ENCODE measurements around the gene PRKCSH. TPM values are rescaled to one million over a fixed set of nuclear protein-coding genes. Genes with fewer than 3 reads are reported as not detected.
"Not testable (repeated sequence)": the region's sequence is repeated elsewhere in the genome, so short reads cannot be mapped to it uniquely, and the experiment has no call there.

Gene PRKCSH
- polyA plus RNA-seq, 1 of the 3 experiments (the other 2 are of a cell fraction): 502 TPM

DNA sequence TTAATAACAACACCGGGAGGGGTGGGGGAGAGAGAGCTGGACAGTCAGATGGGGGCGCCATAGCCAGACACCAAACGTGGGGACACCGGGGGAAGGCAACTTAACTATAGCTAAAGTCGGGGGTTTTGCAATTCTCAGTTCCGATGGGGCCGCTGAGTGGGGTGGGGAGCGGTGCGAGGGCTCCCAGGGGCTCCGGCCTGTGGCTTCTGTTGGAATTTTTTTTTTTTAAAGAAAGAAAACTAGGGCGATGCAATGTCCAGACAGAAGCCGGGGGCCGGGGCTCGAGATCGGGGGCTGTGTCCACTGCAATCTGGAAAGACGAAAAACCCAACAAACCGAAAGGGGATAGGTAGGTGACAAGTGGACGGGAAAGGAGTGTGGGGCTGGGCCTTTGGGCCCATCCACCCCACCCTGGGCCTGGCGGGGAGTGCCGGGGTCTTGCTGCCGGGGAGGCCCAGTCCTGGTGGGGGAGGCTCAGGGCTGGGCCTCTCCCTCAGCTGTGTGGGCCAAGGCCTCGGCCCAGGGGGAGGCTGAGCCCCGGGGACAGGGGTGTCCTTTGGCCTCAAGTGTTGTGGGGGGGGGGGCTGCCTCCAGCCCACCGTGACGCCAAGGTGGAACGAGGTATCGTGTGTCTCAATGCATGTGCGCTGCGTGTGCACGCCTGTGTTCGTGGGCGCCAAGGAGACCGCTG lies 17.3 kb downstream of the PRKCSH start:
- TF ChIP-seq IRF3 (IDR thresholded peaks at IDR 0.05; ENCODE audit: low read depth, low read length): no peak
- peak; percentile 14; the same call in 1 of the 2 replicates for TF ChIP-seq RAD21 (IDR thresholded peaks at IDR 0.05; ENCODE audit: low read length)
- TF ChIP-seq, protein P1, sequence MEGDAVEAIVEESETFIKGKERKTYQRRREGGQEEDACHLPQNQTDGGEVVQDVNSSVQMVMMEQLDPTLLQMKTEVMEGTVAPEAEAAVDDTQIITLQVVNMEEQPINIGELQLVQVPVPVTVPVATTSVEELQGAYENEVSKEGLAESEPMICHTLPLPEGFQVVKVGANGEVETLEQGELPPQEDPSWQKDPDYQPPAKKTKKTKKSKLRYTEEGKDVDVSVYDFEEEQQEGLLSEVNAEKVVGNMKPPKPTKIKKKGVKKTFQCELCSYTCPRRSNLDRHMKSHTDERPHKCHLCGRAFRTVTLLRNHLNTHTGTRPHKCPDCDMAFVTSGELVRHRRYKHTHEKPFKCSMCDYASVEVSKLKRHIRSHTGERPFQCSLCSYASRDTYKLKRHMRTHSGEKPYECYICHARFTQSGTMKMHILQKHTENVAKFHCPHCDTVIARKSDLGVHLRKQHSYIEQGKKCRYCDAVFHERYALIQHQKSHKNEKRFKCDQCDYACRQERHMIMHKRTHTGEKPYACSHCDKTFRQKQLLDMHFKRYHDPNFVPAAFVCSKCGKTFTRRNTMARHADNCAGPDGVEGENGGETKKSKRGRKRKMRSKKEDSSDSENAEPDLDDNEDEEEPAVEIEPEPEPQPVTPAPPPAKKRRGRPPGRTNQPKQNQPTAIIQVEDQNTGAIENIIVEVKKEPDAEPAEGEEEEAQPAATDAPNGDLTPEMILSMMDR (IDR thresholded peaks at IDR 0.05): peak; percentile 35
- TF ChIP-seq USF1 (IDR thresholded peaks at IDR 0.05; ENCODE audit: borderline replicate concordance, low read depth): no peak
- Histone ChIP-seq H3K9me3 (no peaks in the 10 kb centered on the region), H3K9me2 (no peaks in the 10 kb centered on the region), H4K20me1 (ENCODE audit: insufficient read depth) (no peaks in the 10 kb centered on the region), H2AFZ (ENCODE audit: low read depth) (no peak overlapping the region), H3K4me1 (ENCODE audit: control insufficient read depth in 1 of 2, insufficient read depth in 2 of 2, low read depth in 1 of 2, low read length in 1 of 2) (no peaks in the 10 kb centered on the region), H3K79me2 (ENCODE audit: insufficient read depth) (no peaks in the 10 kb centered on the region), H3K4me3 (ENCODE audit: low read depth in 2 of 2, low read length in 1 of 2) (no peak overlapping the region), H3K9ac (no peak overlapping the region), H3K27me3 (ENCODE audit: insufficient read depth) (no peaks in the 10 kb centered on the region), H3F3A (replicated peaks; ENCODE audit: insufficient read depth) (peaks cover 9% of the 10 kb centered on the region), H3K4me2 (no peak overlapping the region), H3K27ac (ENCODE audit: low read depth in 2 of 2, low read length in 1 of 2) (peak overlapping the region in 1 of 2 experiments; percentile 59; a peak in 1 of 4 replicates), H3K36me3 (replicated peaks in 1 of 2; ENCODE audit: control insufficient read depth in 1 of 2, insufficient read depth in 2 of 2, low read length in 1 of 2) (peaks cover 8 to 16% of the 10 kb centered on the region in 2 experiments)
- 92% methylated on average over 31 of the region's 33 CpGs for WGBS (ENCODE audit: low lambda C conversion rate)
- POLR2A ChIA-PET: interaction anchor here (0.6 kb wide), 1 partner anchor 36 kb away, joined by 4 read pairs; no protein-coding TSS in a partner anchor
- peak; percentile 62 for DNase-seq
- CTCF ChIA-PET: interaction anchor here (0.6 to 2.2 kb wide), 11 partner anchors 11 to 171 kb away, joined by 3 to 17 read pairs (median 4); partner anchors contain the start of gene SWSAP1

- Histone ChIP-seq H3K9me2 (no peaks in the 10 kb centered on the region), H3K4me2 (no peak overlapping the region), H3K9ac (no peak overlapping the region), H4K20me1 (ENCODE audit: insufficient read depth) (no peaks in the 10 kb centered on the region), H3K27ac (ENCODE audit: low read depth in 2 of 2, low read length in 1 of 2) (peak overlapping the region in 1 of 2 experiments; percentile 59; a peak in 1 of 4 replicates), H3K79me2 (ENCODE audit: insufficient read depth) (no peaks in the 10 kb centered on the region), H3K36me3 (replicated peaks in 1 of 2; ENCODE audit: control insufficient read depth in 1 of 2, insufficient read depth in 2 of 2, low read length in 1 of 2) (peaks cover 7 to 8% of the 10 kb centered on the region in 2 experiments), H3K4me1 (ENCODE audit: control insufficient read depth in 1 of 2, insufficient read depth in 2 of 2, low read depth in 1 of 2, low read length in 1 of 2) (no peaks in the 10 kb centered on the region), H3K4me3 (ENCODE audit: low read depth in 2 of 2, low read length in 1 of 2) (no peak overlapping the region; a peak in 1 of 4 replicates), H3K27me3 (ENCODE audit: insufficient read depth) (no peaks in the 10 kb centered on the region), H3K9me3 (no peaks in the 10 kb centered on the region), H3F3A (replicated peaks; ENCODE audit: insufficient read depth) (peaks cover 9% of the 10 kb centered on the region), H2AFZ (ENCODE audit: low read depth) (no peak overlapping the region)
- TF ChIP-seq, protein P1 (IDR thresholded peaks at IDR 0.05): peak; percentile 51
- TF ChIP-seq, protein P2, sequence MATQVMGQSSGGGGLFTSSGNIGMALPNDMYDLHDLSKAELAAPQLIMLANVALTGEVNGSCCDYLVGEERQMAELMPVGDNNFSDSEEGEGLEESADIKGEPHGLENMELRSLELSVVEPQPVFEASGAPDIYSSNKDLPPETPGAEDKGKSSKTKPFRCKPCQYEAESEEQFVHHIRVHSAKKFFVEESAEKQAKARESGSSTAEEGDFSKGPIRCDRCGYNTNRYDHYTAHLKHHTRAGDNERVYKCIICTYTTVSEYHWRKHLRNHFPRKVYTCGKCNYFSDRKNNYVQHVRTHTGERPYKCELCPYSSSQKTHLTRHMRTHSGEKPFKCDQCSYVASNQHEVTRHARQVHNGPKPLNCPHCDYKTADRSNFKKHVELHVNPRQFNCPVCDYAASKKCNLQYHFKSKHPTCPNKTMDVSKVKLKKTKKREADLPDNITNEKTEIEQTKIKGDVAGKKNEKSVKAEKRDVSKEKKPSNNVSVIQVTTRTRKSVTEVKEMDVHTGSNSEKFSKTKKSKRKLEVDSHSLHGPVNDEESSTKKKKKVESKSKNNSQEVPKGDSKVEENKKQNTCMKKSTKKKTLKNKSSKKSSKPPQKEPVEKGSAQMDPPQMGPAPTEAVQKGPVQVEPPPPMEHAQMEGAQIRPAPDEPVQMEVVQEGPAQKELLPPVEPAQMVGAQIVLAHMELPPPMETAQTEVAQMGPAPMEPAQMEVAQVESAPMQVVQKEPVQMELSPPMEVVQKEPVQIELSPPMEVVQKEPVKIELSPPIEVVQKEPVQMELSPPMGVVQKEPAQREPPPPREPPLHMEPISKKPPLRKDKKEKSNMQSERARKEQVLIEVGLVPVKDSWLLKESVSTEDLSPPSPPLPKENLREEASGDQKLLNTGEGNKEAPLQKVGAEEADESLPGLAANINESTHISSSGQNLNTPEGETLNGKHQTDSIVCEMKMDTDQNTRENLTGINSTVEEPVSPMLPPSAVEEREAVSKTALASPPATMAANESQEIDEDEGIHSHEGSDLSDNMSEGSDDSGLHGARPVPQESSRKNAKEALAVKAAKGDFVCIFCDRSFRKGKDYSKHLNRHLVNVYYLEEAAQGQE (IDR thresholded peaks at IDR 0.05; ENCODE audit: low read depth, low read length): no peak
- TF ChIP-seq RAD21 (IDR thresholded peaks at IDR 0.05; ENCODE audit: low read length): peak; percentile 10; the same call in 1 of the 2 replicates
- WGBS (ENCODE audit: low lambda C conversion rate): 80% methylated on average over 27 of the region's 27 CpGs
- ChIA-PET CTCF (interaction anchor here (1.3 to 2.2 kb wide), 5 partner anchors 15 to 172 kb away, joined by 4 to 17 read pairs (median 4); partner anchors contain the start of gene SWSAP1), POLR2A (no interaction called here)
- DNase-seq: peak; percentile 86
These were observed 18.3 kb downstream of the PRKCSH start for GRCh38 chr19:11453468-11454341.

DNA sequence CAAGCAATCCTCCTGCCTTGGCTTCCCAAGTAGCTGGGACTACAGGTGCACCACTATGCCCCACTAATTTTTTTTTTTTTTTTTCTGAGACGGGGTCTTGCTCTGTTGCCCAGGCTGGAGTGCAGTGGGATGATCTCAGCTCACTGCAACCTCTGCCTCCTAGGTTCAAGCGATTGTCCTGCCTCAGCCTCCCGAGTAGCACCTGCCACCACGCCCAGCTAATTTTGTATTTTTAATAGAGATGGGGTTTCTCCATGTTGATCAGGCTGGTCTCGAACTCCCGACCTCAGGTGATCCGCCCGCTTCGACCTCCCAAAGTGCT lies 19.8 kb downstream of the PRKCSH start:
- H3K9me3 ChIP-seq; H3K9me2 ChIP-seq; H3K4me2 ChIP-seq; H3K27me3 ChIP-seq (ENCODE audit: insufficient read depth); H2AFZ ChIP-seq (ENCODE audit: low read depth); DNase-seq; H3K9ac ChIP-seq; H3K4me3 ChIP-seq (ENCODE audit: low read depth in 2 of 2, low read length in 1 of 2); H3K27ac ChIP-seq (ENCODE audit: low read depth in 2 of 2, low read length in 1 of 2); H3K79me2 ChIP-seq (ENCODE audit: insufficient read depth); H3K36me3 ChIP-seq (replicated peaks in 1 of 2; ENCODE audit: control insufficient read depth in 1 of 2, insufficient read depth in 2 of 2, low read length in 1 of 2); H3K4me1 ChIP-seq (ENCODE audit: control insufficient read depth in 1 of 2, insufficient read depth in 2 of 2, low read depth in 1 of 2, low read length in 1 of 2); H4K20me1 ChIP-seq (ENCODE audit: insufficient read depth); POLR2A ChIA-PET; H3F3A ChIP-seq (replicated peaks; ENCODE audit: insufficient read depth): not testable (repeated sequence)
- CTCF ChIA-PET: interaction anchor here (1.1 to 1.7 kb wide), 4 partner anchors 12 to 75 kb away, joined by 3 to 5 read pairs (median 4); partner anchors contain the start of genes ODAD3 and PRKCSH
- 83% methylated on average over 9 of the region's 9 CpGs for WGBS (ENCODE audit: low lambda C conversion rate)

Data from SK-N-SH (cell line).